HuH-7.5 (cell line): ENCODE results near the gene KMT5B.

ENCODE experiments used
- DNase-seq: peaks from one replicate; pipeline ENCODE4 v3.0.0; 2011; ENCODE audit warnings: low spot score

Gene KMT5B

DNA sequence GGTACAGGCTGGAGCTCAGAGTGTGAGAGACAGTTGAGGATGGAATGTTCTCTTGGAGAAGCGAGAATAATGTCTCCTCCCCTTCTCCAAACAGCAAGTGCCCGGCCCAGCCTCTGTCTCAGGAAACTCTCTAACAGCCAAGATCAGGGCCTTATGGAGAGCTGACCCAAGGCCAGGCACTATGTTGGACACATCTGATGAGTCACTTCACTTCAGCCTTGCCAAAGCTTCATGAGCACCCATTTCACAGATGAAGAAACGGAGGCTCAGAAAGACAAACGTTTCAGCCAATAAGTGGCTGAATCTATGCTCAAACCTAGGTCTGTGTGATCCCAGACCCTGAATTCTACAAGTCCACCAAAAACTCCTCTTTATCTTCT lies 69.8 kb downstream of the KMT5B start:
- DNase-seq, result no peak

DNA sequence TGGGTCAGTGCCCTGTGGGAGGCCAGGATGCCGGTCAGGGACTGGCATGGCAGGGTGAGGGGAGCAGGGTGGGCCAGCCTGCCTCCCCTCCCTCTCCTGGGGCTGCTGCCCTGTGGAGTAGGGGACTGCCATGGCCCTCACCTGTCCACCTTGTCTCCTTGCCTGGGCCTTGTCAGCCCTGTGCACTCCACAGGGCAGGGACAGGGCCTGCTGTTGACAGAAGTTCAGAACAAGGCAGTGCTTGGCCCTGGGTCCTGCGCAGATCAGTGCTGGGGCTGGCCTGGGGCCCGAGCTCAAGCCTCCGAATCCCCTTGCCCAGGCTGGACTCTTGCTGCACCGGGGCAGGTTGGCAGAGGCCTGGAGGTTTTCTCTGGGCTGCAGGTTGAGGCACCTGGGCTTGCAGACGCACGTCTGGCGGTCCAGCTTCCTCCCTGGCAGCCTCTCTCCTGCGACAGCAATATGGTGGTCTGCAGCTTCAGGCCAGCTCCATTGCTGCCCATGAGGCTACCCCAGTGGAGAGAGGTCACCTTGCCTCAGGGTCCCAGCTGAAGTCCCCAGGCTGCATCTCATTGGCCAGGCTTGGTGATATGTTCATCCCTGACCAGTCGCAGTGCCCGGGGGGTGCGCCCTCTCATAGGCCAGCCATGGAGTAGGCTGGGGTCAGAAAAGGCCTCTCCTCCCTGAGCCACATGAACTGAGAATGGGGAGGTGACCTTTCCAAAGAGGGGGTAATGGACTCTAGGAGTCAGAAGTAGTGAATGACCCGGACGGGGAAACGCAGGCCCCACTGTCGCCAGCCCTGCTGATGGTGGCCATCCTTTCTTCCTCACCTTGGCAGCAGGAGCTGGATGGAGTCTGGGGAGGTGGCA lies 70.4 kb downstream of the KMT5B start:
- DNase-seq, result no peak

DNA sequence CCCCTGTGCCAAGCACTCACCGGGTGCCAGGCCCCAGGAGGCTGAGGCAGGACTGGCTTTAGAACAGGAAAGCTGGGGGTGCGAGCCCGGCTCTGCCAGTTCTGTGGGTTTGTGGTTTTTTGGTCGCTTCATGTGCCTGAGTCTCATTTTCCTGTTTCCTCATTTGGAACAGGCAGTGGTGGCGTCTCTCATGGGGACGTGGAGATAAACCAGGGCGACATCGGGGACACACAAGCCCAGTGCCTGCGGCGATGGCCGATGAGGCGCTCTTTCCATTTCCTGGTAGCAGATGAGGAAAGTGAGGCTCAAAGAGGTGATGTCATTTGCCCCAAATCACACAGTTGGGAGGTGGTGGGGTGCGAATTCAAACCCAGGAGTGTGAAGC lies 71.1 kb downstream of the KMT5B start:
- no peak for DNase-seq

DNA sequence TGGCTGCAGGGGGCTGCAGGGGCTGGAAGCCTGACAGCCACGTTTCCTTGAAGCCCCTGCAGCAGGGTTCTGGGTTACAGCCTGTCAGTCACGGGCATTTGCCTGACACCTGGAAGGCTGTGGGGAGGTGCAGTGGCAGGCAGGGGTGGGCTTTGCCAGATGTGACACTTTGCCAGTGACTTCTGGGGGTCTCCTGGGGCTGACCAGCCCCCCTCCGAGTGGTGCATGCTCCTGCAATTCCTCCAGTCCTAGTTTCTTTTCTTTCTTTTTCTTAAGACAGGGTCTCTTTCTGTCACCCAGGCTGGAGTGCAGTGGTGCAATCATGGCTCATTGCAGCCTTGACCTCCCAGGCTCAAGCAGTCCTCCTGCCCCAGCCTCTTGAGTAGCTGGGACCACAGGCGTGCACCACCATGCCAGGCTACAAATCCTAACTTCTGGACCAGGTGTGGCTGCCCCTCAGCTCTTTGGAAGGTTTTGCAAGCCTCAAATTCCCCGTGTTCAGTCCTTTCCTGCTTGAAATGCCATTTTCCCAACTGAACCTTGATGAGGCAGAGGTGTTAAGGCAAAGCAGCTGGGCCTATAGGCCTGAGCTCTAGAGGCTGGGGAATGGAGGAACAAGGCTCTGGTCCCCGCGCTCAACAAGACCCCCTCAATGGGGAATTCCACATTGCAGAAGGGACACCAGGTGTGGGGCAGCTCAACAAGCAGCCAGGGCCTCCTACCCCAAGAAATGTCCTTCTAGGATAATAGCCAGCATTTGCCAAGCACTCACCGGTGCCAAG lies 71.7 kb downstream of the KMT5B start:
- DNase-seq, result no peak

DNA sequence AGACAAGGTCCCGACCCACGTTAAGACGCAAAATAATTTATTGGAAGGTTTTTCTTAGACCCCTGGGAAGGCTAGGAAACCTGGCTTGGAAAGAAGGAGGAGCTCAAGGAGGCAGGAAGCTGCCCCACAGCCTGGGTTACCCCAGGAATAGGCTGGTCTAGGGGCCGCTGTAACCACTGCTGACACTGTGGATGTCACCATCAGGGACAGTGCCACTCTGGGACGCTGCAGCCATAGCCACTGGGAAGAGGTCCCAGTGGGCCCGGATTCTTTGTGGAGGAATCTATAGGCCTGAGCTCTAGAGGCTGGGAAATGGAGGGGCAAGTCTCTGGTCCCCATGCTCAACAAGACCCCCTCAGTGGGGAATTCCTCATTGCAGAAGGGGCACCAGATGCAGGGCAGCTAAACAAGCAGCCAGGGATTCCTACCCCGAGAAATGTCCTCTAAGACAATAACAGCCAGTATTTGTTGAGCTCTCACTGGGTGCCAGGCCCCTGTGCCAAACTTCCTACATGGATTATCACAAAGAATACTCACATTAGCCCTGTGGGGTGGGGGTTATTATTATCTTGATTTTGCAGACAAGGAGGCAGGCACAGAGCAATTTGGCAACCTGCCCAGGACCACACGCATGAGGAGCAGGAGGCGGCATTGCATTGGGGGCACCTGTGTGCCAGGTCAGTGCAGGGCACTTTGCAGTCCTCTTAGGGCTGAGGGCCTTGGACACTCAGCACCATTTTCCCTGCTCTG lies 72.4 kb downstream of the KMT5B start:
- no peak for DNase-seq

DNA sequence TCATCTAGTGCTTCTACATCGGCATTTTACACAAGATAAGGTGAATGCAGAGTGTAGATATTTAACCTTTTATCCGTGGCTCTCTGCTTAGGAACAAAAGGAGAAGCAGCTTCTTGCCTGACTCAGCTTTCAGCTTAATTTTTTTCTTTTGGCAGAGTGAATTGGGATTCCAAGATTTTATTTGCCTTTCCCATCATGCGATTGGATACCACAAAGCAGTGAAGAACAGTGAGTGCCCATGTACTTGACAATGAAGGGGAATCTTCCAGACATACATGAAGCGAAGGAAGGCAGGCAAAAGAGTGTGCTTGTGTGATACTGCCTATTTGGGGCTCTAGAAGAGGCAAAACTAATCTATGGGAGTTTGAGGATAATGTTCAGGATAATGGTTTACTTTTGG lies 74.9 kb downstream of the KMT5B start:
- DNase-seq, result no peak

DNA sequence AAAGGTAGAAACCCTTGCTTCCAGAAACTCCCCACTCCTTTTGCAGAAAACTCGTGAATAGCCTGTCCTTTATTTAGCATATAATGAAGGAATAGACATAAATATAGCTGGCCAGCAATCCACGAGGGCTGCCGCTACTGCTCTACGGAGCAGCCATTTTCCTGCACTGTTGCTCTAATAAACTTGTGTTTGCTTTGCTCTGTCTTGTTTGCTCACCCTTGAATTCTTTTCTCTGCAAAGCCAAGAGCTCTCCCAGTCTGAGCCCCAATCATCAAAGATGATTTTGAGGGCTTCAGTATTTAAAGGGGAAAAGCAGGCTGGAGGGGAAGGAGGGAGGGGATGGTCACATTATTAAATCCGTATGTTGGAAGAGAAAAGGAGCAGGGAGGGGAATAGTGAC lies 75.3 kb downstream of the KMT5B start:
- peak; percentile 94 for DNase-seq

DNA sequence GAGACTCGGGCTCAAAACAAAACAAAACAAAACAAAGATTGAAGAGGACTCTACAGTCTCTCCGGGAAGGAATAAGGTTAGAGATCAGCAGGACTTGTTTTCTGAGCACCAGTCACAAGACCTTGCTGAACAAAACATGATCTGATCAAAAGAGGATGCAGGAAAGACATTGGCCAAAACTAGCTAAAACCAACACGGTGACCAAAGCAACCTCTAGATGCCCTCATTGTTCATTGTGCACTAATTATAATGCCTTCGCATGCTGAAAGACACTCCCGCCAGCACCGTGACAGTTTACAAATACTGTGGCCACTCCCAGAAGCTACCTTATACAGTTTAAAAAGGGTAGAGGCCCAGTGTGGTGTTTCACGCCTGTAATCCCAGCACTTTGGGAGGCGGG lies 76.2 kb downstream of the KMT5B start:
- no peak for DNase-seq

DNA sequence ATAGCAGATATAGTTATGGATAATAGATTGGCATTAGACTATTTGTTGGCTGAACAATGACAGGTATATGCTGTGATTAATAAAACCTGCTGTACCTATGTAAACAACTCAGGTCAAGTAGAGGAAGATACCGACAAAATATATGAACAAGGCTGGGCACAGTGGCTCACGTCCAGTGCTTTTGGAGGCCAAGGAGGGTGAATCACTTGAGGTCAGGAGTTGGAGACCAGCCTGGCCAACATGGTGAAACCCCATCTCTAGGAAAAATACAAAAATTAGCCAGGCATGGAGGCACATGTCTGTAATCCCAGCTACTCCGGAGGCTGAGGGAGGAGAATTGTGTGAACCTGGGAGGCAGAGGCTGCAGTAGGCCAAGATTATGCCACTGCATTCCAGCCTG lies 77.9 kb downstream of the KMT5B start:
- DNase-seq, result no peak

DNA sequence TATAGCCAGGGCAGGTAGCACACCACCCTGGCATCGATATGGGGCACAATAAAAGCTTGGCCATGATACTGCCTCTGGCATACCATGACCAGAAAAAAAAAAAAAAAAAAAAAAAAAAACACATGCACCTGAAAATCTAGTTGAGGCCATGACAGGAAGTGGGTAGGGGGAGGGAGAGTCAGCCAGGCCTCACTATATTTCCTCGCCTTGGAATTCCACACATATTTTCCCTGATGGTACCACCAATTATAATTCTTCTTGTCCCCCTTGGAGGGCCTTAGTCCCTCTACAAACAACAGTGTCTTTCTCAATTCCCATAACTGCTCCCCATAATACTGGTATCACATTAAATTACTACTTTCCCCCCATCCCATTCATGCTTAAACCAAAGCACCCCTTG lies 79.3 kb downstream of the KMT5B start:
- DNase-seq, result no peak

DNA sequence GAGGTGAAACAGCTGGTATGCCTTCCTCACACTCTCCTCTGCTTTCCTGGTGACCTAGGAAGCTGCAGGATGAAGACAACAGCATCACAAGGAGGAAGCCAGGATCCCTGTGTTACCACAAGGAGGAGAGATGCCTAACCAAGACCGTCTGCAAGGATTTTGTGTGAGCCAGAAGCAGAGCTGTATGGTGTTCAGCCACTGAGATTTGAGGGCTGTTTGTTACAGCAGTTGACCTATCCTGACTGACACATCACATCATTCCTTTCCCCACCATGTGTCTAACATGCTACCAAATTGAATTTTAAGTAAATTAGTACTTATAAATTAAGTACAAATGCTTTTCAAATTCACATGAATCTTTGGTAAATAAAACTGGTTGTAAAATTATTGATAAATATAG lies 83.0 kb downstream of the KMT5B start:
- DNase-seq, result no peak

DNA sequence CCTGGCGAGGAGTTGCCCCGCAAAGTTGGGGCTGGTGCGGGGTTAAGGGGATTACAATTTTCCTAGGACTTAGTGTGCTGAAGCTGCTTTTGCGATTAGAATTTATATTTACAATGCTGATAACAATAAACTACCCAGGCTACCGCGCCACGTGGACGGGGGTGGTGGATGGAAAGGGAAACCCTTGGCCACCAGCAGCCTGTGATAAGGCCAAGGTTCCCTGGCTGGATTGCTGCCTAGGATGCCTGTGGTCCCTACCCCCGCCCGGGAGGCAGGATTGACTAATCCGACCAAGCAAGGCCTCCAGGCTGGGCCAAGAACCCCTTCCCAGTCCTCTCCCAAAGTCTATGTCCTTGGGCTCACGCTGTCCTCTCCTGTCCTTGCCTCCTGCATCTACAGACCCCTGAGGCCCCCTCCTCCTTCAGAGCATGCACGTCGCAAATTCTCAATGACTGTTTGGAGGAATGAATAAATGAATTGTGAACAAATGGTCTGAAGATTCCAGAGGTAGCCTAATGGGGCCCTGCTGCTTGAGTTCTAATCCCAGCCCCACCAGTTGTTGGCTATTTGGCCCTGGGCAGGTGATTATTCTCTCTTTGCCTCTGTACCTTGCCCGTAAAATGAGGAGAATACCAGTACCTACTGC lies 84.3 kb downstream of the KMT5B start:
- peak; percentile 75 for DNase-seq

DNA sequence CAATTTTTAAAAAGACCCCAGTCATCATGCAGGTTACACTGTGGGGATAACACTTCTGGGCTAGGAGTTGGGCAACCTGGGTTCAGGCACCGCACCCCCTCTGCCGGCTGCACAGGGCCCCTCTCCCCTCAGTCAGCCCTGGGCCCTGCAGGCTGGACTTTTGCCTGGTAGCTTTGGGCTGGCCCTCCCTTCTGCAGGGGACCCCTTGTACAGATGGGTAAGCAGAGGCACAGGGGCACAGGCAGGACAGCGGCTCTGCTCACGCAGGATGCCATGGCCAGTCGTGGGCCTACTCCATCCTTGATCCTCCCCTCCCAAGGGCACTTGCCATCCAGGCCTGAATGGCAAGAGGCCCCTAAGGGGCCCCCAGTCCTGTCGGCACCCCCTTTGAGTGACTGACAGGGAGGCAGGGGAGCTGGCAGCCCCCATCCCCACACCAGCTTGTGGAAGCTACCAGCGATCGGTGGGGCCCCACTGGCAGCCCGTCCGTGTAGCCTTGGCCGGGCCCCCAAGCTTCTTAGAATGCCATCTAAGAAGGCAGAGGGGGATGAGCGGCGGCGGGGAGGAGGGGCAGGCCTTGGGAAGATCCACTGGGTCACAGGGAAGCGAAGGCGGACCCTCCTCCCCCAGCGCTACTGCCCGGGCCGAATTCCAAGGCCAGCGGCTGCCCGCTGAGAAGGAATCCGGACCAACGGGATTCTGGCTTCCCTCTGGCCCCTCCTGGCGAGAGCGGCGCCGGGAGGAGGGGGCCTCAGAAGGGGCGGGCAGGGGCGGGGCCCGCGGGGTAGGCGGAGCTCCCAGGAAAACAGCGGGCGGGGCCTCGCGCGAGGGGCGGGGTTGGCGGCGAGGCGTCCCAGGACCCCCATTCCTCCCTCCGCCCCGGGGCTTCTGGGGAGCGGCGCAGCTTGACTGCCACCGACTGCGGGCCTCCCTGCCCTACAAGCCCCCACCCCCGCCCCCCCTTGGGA lies 85.1 kb downstream of the KMT5B start:
- DNase-seq, result peak; percentile 98

DNA sequence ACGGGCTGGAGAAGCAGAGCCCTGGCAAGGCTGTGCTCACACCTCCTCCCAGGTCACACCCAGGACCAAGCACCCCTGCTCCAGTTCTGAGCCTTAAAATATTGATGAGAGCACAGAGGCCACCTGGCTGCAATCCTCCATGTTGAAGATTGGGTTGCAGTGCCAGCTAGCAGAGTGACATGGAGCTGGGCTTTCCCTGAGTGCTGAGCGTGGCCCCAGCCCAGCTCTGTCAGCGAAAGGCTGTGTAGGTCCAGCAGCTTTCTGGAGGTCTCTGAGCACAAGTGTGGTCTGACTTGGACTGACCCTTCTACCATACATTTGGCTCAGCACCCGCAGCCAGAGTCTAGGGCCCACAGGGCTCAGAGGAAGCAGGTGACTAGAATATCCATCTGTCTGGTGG lies 87.9 kb downstream of the KMT5B start:
- peak; percentile 16 for DNase-seq

DNA sequence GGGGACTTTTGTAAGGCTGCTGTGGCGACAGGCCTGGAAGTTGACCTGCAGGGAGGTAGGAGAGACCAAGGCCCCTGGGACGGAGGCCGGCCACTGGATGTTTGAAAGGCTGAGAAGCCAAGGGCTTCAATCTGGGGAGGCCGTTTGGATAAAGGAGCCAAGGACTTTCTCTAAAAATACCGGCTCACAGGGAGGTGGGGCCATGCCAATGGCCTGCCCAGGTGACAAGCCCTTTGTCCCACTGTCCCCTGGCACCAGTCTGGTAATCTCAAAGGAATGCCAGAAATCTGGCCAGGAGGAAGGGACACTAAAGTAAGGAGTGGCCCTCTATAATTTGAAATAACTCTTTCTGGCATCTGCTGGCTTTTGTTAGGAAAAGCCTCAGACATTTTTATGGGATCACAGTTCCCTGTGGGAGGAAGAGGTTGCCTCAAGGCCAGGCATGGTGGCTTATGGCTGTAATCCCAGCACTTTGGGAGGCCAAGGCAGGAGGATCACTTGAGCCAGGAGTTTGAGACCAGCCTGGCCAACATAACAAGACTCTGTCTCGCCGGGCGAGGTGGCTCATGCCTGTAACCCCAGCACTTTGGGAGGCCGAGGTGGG lies 90.1 kb downstream of the KMT5B start:
- DNase-seq, result no peak

DNA sequence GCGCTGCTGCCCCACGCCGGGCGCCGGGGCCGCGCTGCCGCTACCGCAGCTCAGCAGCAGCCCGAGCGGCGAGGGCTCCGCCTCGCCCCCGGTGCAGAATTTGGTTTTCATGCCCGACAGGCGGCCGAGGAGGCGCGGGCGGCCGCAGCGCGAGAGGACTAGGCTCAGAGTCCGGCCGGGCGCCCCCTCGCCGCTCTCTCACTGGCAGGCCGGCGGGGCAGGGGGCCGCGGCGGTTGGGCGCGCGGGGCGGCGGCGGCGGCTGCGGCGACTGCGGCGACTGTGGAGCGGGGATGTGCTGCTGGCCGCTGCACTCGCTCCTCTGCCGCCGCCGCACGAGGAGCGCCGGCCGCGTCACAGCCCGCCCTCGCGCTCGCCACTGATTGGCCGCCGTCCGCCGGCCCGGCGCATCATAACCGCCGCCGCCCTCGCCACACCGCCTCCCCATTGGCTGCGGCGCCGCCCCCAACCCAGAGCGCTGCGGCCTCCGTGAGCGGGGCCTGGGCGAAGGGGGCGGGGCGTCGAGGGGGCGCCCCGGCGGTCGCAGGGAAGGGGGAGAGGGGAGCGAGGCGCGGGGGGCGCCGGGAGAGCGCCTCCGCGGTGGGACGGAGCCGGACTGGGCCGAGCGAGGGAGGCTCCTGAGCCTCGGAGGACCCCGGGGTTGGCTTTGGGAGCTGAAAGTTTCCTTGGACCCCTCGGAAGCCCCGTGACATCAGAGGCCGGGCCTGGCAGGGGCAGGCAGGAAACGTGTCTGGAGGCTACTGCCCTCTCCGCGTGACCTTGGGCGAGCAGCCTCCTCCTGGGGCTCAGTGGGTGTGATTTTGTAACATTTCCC lies 91.8 kb downstream of the KMT5B start, which contains the start of gene CHKA:
Gene CHKA, minus strand, starts transcription at position 322 of the 833 bp plus-strand sequence. Its CDS starts 211 bp downstream, at position 111.
- peak; percentile 100 for DNase-seq

DNA sequence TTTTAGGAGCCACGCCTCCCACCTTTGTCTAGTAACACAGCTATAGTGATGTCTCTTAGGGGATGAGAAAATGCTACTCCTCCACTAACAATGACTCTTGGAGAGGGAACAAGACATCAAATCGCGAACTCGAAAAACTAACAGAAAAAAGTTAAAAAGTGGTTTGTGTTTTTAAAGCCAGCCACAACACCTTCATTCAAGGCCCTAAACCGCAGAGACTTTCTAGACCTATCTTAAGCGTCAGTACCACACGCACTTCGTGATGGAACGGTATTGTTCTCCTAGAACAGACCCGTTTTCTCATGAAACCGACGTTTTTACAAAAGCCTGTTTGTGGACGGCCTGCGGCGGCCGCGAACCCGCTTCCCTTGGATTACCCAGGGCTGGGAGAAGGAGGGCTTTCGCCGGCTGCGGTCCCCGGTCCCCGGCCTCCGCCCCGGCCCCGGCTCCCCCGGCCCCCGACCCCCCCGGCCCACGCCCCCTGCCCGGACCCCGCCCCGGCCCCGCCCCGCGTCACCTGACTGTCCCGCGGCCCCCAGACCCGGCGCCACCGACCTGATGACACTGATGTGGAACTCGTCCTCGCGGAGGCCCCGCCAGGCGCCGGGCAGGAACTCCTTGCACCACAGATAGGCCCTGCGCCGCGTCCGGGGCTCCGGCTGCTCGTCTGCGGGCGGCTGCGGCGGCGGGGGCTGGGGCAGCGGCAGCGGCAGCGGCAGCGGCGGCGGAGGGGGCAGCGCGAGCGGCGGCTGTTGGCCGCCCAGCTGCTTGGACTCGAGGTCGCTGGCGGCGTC lies 92.6 kb downstream of the KMT5B start:
- peak; percentile 88 for DNase-seq

DNA sequence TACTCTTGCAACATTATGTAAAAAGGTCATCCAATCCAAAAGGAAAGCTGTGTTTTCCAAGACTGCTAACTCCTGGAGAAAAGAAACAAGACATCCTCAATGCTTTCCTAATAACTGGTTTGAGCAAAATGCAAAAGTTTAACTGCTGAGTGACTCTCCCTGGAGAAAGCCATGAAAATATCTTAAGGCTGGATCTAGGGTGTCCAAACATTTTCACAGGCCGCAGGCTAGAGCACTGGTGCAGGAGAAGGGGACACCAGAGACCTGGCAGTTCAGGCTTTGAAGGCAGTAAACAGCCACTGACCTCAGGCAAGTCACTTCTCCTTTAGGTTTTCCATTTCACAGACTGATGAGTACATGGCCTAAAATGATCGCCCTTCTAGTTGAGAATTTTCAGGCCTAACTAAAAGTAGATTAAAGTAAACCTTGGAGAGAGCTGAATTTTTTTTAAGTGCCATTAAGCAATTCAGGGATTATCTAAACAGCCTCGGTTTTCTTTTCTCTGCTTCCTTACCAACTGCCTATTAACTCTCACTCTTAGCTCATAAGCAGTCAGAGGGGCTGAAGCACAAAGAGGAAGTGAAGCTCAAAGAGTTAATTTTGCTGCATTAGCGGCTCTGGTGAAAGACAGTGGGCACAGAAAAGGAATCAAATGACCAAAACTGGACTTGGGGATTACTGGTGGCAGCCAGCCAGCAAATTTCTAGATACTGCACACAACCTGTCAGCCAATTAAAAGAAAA lies 94.2 kb downstream of the KMT5B start:
- no peak for DNase-seq
